T47D (cell line): ENCODE data around the gene CCDC191.

Experiments
- DNase-seq, 2 experiments: peaks; one replicate each; pipeline versions ENCODE4 v3.0.0 to v3.0.0-alpha.2; 2011 to 2012; ENCODE audit warnings: low read depth in 1 of 2, low spot score in 1 of 2
- JUND ChIP-seq: IDR thresholded peaks from 2 replicates; pipeline ENCODE4 v1.6.1; 2012; ENCODE audit warnings: low read depth
- in situ Hi-C: cut with HindIII; loops from 2 replicates; pipeline ENCODE4 v1.10.0; 2016; ENCODE audit warnings: low sequenced_read_pairs, low pct_unique_long_range_greater_than_20kb

The CCDC191 gene

DNA sequence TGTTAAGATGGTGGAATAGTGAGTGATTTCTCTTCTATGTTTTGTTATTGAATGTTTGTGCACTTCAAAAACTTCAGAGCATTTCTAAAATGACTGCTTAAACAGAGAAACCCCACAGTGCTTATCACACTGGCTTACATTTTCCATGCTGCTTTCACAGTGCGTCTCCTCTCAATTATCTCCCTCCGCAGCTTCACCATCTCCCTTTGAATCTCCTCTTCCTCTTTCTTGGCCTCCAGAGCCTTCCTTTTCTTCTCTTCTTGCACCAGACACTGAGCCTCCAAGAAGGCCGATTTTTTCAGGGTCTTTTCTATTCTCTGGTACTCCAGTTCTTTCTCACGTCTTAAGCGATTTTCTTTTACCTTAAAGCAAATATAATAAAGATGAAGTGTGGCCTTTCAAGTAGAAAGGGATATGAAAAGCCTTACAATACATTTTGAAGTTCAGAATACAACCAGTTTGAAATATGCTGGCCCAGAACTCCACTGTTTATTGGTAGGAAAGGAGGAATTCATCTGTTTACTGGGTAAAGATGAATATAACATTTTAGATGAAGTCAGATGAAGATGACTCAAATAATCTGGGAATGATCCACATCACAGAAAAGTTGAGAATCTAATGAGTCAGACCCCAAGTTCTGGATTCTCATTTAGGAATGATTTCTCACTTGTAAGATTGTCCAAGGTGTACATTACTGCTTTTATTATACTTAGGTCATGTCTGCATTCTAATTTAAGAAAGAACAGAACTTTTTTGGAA is 21.4 kb downstream of the CCDC191 start:
- in situ Hi-C loops: no loop called here
- no peak for TF ChIP-seq JUND
- DNase-seq: no peak

- in situ Hi-C loops: no loop called here
- DNase-seq: no peak
- no peak for TF ChIP-seq JUND
Measured at GRCh38 chr3:114034211-114034610, 22.1 kb downstream of the CCDC191 start.

- in situ Hi-C loops: no loop called here
- no peak for TF ChIP-seq JUND
- no peak for DNase-seq
Measured at GRCh38 chr3:114033721-114034120, 22.6 kb downstream of the CCDC191 start.

DNA sequence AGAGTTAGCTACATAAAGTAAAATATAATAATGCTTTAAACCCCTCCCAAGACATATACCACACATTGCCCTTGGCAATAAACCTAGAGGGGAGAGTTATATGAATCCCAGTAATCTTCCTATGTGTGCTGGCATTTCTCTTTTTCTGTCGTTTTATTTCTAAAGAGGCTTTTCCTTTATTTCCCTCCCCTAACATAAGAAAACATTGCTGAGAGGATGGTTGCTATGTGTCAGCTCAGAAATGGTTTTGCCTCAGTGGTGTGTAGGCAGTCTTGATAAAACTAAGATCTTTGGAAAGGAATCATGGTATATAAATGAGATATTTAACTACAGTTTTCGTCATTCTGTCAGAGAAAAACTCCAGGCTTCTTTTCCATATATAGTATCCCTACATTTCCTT is 30.0 kb downstream of the CCDC191 start:
- no peak for DNase-seq
- in situ Hi-C loops: no loop called here
- TF ChIP-seq JUND: no peak

DNA sequence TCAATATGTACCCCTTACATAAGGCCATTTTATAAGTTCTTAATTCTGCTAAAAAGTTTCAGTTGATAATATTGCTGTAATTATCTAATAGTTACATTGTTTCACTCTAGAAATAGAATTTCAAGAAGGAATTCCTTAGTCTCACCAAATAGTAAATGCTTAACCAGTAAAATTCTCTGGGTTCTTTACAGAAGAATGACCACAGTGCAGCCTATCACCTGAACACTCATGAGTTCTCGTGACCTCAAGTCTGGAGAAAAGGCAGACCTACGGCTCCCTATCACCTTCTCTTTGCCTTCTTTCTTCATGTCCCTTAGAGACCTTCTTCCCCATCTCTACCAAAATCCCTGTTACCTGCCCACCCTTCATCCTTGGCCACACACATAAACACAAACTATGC is 30.9 kb downstream of the CCDC191 start:
- in situ Hi-C loops: no loop called here
- TF ChIP-seq JUND: no peak

DNA sequence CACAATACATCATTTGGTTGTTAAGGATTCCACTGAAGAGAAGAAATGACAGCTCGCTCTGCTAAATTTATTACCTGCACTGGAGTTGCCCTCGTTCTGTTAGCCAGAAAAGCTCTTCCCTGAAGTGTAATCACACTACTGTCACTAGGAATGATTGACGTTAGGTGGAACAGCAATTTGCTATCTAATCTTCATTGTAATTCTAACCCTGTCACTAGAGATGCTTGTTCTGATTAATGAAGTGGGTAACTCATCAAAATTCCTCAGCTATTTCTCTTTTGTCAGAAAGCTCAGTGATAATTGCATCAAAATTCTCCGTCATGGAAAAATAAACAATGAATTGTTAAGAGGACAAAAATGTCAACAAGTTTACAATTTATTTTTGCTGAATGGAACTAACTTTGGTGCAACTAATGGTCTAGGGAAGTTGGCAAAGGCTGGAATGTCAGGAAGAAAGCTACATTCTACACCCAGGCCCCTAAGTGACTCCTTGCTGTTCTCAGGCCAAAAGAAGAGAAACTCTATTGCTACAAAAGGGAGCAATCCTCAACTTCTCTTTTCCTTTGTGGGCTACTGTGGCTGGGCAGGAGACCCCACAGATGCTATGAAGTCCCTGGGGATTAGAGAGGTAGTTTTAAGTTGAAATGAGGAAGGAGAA is 34.1 kb downstream of the CCDC191 start:
- TF ChIP-seq JUND: no peak
- in situ Hi-C loops: no loop called here
- DNase-seq: no peak

More for the DNA sequence above, 30.9 kb downstream of the CCDC191 start:
- DNase-seq: no peak

DNA sequence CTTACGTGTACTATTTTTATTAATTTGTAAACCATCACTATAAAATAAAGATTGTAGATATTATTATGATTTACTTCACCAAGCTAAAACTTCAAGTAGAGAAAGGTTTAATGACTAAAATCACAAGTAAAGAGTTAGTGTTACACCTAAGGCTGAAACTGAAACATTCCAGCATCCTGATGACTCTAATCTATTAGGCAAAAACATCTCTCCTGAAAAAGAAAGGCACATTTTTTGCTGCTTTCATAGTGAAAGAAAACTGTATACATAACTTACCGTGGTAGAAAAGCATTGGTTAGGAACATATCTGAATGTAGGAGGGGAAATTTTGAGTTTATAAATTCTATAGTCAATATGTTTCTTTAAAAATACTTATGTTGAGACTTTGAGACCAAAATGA is 35.4 kb downstream of the CCDC191 start:
- in situ Hi-C loops: no loop called here
- no peak for DNase-seq
- TF ChIP-seq JUND: no peak

- in situ Hi-C loops: no loop called here
- DNase-seq: no peak
- TF ChIP-seq JUND: no peak
Measured at GRCh38 chr3:114019486-114019885, 36.8 kb downstream of the CCDC191 start.

DNA sequence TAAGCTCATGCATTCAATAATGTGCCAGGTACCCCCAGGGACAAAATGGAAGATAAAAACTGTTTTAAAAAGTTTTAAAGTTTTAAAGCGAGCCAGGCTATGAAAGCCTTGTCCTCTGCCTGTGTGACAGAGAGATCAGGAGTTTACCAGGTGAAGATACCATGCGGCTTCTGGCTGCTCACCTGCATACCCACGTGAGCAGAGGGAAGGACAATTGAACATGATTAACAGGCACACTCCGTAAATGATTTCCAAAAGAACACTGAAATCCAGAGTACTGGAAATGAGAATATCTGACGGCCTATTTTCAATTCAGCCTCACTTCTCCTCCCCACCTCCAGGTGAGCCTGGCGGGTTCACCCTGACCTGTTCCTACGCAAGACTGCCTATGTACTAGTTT is 42.1 kb downstream of the CCDC191 start:
- in situ Hi-C loops: no loop called here
- TF ChIP-seq JUND: no peak
- no peak for DNase-seq

DNA sequence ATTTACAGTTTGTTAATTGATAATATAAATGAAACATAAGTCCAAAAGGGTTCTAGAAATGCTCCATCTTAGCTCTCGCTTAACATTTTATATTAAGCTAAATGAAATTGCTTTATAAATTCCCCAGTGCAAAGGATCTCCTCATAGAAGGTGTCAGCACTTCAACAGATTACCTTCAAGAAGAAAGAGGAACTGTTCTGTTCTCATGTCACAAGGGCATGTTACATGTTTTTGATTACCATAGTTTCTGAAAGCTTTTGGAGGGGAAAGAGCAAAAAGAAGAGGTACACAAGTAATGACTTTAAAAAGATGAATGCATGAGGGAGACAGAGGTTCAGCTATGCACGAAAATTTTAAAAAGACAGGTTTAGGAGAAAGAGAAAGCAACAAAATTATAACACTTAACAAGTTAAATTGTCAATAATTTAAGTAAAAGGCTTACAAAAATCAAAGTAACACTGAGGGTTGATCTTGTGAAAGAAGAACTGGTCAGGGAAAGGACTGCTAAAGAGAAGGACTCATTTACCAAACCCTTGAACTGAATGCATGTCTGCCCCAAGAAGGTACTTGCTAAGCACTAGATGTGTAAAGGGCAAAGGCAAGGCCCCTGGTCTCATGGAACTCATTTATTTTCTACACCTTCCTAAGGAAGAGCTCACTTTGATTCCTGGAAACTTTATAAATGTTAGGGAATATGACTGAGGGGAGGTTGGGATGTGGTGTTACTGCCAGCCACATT is 45.1 kb downstream of the CCDC191 start:
- DNase-seq: no peak
- in situ Hi-C loops: no loop called here
- no peak for TF ChIP-seq JUND

DNA sequence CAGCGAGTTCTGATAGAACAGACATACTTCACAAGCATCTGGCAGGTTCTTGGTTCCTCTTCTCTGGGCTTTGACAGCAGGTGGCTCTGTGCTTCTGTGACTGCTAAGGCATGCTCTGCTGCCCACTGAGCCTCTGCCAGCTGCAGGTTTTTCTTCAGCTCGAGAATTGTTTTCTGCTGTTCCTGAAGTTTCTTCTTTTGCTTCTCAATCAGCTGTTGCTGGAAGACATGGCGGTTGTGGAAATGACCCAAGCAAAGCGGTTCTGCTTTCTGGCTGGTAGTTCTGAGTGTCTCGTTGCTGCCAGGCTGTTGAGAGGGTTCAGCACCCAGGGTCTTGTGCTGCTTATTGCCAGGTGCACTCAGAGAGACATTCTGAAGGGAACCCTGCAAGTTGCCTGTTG is 50.8 kb downstream of the CCDC191 start:
- in situ Hi-C loops: no loop called here
- TF ChIP-seq JUND: no peak
- DNase-seq: no peak

DNA sequence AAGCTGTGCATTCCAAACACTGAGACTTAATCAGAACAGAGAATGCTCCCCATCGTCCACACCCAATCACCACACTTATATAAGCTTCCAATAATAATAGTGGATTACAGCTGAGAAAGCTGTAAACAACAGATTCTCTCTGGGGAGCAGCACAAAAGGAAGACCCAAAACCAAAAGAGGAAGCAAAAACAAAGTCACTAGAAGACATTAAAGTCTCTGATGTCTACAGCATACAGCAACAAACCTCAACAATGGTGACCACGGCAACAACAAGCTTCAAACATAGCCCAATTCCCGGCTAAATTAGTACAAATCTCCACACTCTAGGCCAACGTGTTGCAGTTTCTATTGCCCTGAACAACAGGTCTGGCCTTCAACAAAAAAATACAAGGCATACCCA is 70.8 kb downstream of the CCDC191 start:
- no peak for TF ChIP-seq JUND
- DNase-seq: no peak
- in situ Hi-C loops: no loop called here

- in situ Hi-C loops: no loop called here
- TF ChIP-seq JUND: no peak
- DNase-seq: no peak
Measured at GRCh38 chr3:113983544-113983943, 72.8 kb downstream of the CCDC191 start.
